Esophagus mucosa (tissue), 1 donor: Measurements from ENCODE around the gene PANX1. TPM values are rescaled to one million over a fixed set of nuclear protein-coding genes. Genes with fewer than 3 reads are reported as not detected.
"Not testable (repeated sequence)": the region's sequence is repeated elsewhere in the genome, so short reads cannot be mapped to it uniquely, and the experiment has no call there.

Source experiments
- ATAC-seq: fragments of 200-7000 bp; cut with Tn5 transposase; one replicate; pipeline ENCODE4 v1.9.1; 2020
- total RNA-seq: library from RNA; stranded (reverse); gene quantifications from one replicate; pipeline ENCODE4 v1.2.4, GENCODE V29; 2023
- donor health status: DM: yes; HTN: yes; CAD: no.

Gene PANX1, protein sequence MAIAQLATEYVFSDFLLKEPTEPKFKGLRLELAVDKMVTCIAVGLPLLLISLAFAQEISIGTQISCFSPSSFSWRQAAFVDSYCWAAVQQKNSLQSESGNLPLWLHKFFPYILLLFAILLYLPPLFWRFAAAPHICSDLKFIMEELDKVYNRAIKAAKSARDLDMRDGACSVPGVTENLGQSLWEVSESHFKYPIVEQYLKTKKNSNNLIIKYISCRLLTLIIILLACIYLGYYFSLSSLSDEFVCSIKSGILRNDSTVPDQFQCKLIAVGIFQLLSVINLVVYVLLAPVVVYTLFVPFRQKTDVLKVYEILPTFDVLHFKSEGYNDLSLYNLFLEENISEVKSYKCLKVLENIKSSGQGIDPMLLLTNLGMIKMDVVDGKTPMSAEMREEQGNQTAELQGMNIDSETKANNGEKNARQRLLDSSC
- total RNA-seq = 10.9 TPM

DNA sequence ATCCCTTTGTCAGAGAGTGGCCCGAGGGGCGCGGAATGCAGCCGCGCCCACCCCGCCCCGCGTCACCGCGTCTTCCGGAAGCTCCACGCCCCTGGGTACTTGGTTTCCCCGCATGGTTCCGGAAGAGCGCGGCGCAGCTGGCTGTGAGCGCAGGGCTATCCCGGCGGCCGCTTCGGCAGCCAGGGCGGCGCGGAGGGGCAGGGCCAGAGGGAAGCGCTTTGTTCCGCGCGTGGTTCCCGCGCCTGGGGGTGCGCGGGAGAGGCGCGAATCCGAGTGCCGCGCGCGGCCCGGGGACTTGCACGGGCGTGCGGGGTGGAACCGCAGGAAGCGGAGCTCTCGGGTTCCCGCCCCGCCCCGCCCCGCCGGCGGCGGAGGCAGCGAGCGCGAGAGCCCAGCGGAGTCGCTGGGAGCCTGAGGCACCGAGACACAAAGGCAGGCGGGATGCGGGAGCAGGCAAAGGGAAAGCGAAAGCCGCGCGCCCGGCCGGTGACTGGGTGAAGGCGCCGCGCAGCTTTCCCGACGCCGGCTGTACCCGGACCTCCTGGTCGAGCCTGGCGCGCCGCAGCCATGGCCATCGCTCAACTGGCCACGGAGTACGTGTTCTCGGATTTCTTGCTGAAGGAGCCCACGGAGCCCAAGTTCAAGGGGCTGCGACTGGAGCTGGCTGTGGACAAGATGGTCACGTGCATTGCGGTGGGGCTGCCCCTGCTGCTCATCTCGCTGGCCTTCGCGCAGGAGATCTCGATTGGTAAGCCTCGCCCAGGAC, at the start of gene PANX1:
Gene PANX1, plus strand, starts transcription at position 96 of the 766 bp plus-strand sequence. Its CDS starts 472 bp downstream, at position 568.
- peak; percentile 88 for ATAC-seq

DNA sequence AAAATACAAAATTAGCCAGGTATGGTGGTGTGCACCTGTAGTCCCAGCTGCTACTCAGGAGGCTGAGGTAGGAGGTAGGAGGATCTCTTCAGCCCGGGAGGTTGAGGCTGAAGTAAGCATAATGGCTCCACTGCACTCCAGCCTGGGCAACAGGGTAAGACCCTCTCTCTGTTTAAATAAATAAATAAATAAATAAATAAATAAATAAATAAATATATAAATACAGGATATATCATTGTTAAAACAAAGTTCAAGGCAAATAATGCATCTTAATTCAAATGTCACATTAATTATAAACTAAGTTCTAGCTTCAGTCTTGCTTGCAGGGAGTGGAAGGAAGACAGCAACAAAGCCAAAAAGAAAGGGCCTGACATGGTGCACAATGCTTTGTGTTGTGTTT, 44.5 kb upstream of the PANX1 start:
- no peak for ATAC-seq

DNA sequence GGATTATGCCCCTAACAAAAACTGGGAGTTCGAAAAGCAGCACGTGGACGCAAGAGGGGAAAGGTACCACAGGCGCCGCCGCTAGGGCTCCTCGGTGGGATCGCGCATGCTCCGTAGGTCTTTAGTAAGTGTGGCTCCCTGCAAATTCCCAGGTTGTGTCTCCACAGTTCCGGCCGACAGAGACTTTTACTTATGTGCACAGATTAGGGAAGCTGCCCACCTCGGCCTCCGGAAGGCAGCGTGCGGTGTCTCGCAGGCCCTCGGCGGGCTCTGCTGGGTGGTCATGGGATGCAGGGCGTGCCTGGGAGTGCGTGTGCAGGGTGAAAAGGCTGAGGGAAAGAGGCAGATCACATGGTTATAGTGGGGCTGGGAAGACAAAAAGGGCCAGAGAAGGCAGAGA, 39.7 kb upstream of the PANX1 start:
- no peak for ATAC-seq

DNA sequence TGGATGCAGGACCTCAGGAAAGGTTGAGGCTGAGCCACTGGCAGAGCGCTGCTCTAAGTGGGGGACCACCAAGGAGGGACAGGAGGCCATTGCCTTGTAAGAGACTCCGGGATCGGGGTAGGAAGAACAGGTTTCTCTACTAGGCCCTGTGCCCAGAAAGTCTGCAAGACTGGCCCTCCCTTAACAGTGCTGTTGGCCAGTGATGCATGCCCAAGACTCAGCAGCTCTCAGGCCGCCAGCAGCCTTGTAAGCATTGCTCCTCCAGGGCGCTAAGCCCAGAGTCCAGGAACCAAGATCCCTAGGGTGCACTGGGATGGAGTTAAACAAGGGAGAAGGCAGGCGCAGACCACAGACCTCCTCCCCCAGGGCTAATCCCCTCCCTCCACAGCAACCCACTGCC, 39.3 kb upstream of the PANX1 start:
- ATAC-seq = peak; percentile 39

DNA sequence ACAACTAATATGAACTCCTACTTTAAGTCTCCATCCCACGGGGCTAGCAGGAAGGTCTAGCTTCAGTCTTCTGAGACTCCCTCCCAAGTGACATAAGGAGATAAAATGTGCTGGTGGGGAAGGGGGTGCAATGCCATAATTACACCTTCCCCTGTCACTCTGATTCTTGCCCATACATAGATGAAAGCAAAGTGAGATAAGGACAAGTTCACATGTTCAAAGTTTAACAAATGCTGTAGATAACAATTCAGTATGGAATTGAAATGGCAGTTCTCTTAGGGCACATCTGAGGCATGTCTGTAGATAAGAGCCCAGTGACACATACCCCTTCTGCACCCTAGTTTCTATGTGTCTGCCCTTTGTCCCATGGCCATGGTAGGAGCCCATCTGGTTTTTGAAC, 38.2 kb upstream of the PANX1 start:
- ATAC-seq = no peak

DNA sequence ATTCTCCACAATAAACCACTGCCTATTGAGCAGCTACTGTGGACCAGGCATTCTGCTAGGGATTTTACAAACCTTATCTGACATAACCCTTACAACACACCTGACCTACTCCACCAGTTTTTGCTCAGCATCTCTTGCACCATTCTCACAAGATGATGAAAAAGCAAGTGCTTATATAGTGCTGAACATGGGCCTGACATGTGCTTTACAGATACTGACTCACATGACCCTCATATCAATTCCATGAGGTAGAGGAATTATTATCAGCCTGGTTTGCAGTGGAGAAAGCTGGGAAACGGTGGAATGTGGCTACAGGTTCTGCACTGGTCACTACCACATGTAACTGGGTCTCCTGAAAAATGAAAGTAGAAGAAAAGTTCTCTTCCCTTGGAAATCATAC, 37.5 kb upstream of the PANX1 start:
- no peak for ATAC-seq

DNA sequence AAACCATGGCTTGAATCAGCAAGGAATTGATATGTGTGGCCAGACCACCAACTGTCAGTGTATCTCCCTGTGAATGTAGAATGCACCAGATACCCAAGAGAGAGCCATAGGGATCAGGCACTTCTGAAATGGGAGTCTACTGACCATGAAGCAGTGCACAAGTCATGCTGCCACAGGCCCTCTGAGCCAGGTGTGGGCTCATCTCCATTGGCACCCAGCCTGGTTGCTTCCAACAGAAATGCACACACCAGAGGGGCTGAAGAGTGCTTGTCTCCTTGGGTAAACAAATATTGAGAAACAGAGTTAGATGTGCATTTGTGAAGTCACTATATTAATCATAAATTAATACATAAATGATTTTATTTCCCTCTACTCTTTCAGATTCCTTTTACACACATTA, 28.4 kb upstream of the PANX1 start:
- no peak for ATAC-seq

DNA sequence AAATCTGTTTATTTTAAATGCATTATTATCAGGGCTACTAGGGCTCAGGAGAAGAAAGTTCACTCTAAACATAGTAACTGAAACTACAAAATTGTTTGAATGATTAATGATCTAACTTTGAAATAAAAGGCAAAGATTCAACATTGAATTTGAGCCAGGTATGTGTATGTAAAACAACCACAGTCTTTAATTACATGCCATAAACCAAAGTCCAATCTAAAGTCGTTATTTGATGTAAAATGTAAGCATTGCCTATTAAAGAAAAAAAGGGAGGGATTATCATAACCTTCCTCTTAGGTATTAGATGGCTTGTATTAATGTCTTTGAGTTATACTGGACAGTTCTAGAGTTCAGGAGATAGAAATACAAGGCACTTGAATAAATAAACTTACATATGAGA, 25.2 kb upstream of the PANX1 start:
- no peak for ATAC-seq

DNA sequence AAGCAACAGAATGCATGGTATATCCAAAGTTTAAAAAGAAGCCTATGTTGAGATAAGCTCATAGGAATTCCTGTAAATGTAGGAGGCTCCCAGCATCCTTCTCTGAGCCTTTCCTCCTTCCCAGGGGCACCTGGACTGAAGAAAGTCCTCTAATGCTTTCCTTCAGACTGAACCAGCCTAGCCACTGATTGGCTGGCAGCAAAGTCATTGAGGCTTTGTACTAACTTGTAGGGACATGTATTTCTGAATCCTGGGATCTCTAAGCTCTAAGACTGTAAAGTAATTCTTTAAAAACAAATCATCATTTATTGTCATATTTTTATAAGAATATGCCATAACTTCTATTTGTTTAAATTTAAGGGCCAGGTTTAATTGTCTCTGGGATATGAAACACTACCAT, 23.9 kb upstream of the PANX1 start:
- ATAC-seq = peak; percentile 53

DNA sequence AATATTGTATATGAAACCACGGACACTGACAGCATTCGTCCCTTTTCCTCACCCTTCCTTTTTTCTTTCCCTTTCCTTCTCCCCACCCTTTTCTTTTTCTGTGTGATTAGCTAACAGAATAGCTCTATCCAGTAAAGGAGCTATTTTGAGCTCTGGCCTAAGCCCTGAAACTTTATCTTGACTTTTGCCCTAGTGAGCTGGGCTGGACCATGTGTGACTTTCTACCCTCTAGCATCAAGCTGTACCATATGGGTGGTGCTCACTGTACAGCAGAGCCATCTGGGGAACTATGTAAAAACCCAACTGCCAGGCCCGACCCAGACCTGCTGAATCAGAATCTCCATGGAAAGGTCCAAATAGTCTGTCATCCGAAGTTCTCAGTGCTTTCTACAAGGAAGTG, 21.9 kb upstream of the PANX1 start:
- no peak for ATAC-seq

DNA sequence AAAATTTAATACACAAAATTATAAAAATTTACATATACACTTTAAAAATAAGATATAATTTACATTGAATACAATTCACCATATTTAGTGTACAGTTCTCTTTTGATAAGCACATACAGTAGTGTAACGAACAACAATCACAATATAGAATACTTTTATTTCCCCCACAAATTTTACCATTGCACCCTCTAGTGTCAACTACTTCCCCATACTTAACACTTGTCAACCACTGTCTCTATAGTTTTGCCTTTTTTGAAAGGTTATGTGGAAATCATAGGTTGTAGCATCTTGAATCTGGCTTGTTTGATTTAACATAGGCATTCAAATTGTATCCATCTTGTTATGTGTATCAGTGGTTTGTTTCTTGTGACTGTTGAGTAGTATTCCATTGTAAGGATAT, 21.3 kb upstream of the PANX1 start:
- ATAC-seq = no peak

DNA sequence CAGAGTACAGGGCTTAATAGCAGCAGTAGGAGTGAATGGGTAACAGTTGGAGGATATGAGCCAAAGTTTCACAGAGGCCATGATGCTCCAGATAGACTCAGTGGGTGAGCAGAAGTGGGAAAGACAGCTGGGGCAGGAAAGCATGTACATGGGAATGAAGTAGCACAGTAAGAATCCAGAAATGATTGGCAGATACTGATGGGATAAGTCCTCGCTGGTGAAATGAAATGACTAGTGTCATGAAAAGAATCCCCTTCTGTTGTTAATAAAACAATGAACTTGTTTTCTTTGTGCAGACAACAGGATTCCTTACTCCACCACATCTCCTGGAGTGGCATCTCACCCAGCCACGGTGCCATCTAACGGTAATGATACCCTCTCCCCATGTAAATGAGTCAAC, 17.4 kb upstream of the PANX1 start:
- ATAC-seq = no peak

DNA sequence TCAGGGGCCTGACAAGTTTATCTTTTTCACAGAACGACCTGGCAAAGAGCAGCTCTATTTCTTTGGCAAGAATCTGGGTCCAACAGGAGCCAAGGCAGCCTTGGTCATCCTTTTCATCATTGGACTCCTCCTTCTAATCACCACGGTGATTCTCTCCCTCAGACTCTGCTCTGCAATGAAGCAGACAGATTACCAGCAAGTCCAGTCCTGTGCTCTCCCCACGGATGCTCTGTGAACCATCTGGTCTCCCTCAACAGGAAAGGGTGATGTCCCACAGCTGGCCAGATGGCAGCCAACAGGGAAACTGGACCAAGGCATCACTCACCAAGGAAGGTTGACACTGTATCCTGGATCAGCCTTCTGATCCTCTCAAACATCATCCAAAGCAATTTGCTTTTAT, 17.0 kb upstream of the PANX1 start:
- ATAC-seq = peak; percentile 13

DNA sequence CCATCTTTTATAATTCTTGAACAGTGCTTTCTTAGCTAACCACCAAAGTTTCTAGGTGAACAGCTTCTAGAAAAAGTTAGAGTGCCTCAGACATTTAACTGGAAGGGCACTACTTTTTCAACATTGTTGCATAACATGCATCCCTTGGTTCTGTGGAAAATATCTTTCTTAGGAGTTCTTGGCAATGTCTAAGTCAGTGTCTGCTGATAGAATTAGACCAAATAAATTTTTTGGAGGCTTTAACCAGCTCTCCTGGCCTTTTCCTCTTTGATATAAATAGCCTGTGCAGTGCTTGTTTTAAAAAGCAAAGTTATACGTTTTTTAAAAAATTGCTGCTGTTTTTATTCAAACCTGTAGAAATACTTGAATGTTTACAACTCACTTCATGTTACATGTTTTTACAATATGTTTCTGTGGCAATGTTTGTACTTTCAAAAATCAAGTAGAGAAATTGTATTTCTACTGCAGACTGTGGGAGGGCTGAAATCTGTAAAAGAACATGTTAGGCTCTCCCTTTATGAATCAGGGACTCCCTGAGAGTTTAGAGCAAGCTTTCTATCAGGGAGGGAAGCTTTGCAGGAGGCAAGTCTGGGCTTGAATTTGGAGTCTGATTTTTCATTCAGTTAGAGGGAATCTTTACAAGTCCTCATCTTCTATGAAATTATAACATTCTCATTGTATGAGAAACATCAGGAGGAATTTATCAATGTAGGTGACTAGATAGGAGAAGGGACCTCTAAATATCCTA, 16.3 kb upstream of the PANX1 start:
- peak; percentile 50 for ATAC-seq

DNA sequence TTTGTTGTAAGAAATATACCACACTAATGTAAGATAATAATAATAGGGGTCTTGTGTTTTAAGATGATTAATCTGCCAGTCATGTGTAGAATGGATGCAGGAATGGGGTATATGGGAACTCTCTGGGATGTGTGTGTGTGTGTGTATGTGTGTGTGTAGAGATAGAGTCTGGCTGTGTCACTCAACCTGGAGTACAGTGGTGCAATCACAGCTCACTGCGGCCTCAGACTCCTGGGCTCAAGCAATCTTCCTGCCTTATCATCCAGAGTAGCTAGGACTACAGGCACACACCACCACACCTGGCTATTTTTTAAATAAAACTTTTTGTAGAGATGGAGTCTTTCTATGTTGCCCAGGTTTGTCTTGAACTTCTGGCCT, 11.5 kb upstream of the PANX1 start:
- no peak for ATAC-seq

DNA sequence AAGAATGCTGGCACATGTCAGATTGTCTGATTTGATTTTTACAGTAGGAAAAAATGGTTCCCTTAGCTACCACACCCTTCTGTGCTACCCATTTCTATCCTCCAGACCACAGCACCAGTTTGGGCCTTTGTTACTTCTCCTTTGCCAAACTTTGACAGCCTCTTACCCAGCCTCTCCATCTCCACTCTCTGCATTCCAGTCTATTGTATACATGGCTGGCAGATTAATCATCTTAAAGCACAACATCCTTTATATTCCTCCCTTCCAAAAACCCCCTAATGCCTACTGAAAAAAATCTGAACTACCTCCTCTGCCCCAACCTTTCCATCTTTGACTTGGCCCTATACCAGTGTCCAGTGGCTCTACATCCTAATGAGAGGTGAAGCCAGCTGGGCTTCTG, 10.8 kb upstream of the PANX1 start:
- ATAC-seq = peak; percentile 28

DNA sequence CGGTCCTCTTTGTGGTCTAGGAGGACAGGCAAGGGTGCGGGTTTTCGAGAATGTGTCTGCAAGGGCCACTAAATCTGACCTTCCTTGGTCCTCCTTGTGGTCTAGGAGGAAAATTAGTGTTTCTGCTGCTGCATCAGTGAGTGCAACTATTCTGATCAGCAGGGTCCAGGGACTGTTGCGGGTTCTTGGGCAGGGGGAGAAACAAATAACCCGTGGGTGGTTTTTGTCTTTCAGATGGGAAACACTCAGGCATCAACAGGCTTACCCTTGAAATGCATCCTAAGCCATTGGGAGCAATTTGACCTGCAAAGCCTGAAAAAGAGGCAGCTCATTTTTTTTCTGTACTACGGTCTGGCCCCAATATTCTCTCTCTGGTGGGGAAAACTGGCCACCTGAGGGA, 9.0 kb upstream of the PANX1 start:
- ATAC-seq = not testable (repeated sequence)

DNA sequence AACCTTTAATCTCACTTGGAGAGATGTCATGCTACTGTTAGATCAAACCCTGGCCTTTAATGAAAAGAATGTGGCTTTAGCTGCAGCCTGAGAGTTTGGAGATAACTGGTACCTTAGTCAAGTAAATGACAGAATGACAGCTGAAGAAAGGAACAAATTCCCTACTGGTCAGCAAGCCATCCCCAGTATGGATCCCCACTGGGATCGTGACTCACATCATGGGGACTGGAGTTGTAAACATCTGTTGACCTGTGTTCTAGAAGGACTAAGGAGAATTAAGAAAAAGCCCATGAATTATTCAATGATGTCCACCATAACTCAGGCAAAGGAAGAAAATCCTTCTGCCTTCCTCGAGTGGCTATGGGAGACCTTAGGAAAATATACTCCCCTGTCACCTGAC, 8.1 kb upstream of the PANX1 start:
- not testable (repeated sequence) for ATAC-seq

DNA sequence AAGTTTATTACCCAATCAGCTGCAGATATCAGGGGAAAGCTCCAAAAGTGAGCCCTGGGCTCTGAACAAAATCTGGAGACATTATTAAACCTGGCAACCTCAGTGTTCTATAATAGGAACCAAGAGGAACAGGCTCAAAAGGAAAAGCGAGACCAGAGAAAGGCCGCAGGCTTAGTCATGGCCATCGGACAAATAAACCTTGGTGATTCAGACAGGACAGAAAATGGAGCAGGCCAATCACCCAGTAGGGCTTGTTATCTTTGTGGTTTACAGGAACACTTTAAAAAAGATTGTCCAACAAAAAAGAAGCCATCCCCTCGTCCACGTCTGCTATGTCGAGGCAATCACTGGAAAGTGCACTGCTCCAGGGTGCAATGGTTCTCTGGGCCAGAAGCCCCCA, 7.7 kb upstream of the PANX1 start:
- ATAC-seq = no peak

DNA sequence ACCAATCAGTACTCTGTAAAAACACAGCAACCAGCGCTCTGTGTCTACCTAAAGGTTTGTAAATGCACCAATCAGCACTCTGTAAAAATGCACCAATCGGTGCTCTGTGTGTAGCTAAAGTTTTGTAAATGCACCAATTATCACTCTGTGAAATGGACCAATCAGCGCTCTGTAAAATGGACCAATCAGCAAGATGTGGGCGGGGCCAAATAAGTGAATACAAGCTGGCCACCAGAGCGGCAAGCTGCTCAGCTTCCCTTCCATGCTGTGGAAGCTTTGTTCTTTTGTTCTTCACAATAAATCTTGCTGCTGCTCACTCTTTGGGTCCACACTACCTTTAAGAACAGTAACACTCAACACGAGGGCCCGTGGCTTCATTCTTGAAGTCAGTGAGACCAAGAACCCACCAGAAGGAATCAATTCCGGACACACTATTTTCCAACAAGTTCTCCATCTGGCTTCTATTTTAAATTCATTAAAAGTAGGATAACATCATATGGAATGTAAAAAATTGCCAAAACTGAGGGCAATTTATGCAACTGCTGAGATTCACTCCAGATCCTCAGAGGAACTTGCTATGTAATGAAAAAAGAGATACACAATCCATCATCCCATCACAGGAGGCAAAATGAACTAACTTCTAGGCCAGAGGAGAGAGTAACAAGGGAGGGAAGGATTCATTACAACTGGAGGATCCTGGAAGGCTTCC, 3.1 kb upstream of the PANX1 start:
- ATAC-seq = no peak

DNA sequence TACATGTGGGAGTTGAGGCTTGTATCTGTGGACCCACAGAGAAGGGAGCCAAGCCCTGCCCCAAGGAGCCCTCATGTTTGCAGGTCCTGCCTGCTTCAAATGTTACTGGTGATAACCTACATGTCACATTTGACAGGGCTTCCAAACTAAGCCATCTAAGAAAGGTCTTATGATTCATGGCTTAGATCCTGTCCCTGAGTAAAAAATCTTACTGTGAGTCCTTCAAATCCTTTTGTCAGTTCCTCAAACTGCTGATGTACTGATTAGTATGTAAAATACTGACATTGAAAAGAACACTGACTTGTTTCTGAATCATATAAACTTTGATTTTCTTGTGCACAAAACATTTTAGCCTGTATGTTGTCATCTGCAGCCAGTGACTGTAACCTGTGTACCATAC, 1.0 kb upstream of the PANX1 start:
- no peak for ATAC-seq

DNA sequence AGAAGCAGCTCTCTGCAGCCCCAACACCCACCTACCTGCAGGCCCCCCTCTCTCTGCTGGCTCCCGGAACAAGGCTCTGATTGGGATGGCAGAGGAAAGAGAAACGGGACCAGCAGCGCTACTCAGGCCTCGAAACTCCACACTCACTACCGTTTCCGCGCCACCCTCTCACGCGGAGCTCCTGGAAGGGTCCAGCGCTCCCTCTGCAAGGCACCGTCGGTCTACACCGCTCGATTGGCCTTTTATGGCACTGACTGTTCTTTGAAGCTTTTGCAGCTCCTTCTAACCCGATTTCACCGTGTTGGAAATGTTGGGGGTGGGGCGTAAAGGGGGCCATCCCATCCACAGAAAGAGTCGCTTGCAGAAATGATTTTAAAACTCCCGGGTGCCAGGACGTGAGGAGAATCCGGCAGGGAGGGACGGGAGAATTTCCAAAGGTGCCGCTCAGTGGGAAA, 323 bp upstream of the PANX1 start:
- peak; percentile 7 for ATAC-seq
